ENCODE measurements around the gene DMAP1. TPM values are rescaled to one million over a fixed set of nuclear protein-coding genes. Genes with fewer than 3 reads are reported as not detected.

DMAP1 gene
- total RNA-seq, 1 experiment from 2014 or later, result 40.9 TPM

DNA sequence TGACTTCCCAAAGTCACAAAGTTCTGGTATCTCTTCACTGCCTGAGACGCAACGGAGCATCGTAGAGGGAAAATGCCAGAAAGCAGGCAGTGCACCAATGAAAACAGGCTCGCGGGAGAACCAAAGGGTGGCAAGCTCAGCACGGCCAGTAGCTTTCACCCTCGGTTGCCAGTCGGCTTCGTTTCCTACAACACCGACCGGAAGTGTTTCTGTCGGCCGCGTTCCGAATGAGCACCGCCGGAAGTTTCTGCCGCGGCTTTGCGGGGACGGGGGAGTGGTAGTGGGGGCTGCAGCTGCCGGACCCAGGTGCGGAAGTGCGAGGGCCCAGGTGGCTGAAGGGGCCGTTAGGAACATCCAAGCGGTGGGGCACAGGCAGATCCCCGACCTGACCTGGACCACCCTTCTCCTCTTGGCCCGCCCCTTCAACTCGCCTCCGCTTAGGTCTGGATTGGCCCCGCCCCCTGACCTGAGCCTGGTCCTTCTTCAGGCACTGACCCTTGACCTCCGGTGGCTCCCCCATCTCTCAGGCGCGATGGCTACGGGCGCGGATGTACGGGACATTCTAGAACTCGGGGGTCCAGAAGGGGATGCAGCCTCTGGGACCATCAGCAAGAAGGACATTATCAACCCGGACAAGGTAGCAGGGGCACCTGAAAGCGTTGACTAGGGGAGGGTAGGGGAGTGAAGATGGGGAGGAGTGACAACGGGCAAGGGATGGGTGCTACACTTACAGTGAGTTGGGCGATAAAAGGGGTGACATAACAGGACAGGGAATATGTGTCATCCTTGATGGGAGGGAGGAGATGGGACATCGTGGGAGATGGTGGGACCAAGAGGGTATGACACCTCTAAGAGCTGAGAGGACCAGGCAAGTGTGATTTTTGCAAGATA is at the start of gene DMAP1 (continued):
- TF ChIP-seq ZNF423 (CRISPR knock-in tag; IDR thresholded peaks at IDR 0.05), result no peak
- TF ChIP-seq NFYB (CRISPR knock-in tag; conservative IDR thresholded peaks at IDR 0.05; ENCODE audit: low read depth), result 0 out of 2 replicates have a peak, but pooled peaks have one; percentile 10
- no peak for TF ChIP-seq IRF2 (CRISPR knock-in tag; IDR thresholded peaks at IDR 0.05; ENCODE audit: borderline replicate concordance, low read depth)
- TF ChIP-seq NFE2L1 (CRISPR knock-in tag; IDR thresholded peaks at IDR 0.05), result no peak
- peak; percentile 97 for TF ChIP-seq GABPB1 (CRISPR knock-in tag; IDR thresholded peaks at IDR 0.05)
- 0 out of 2 replicates have a peak, but pooled peaks have one; percentile 61 for TF ChIP-seq ATF1 (CRISPR knock-in tag; IDR thresholded peaks at IDR 0.05)
- no peak for TF ChIP-seq NFATC4 (CRISPR knock-in tag; IDR thresholded peaks at IDR 0.05)
- no peak for TF ChIP-seq PREB (CRISPR knock-in tag; IDR thresholded peaks at IDR 0.05; ENCODE audit: borderline replicate concordance)

GRCh38 chr1:44168520-44169098 is 44.7 kb upstream of the DMAP1 start:
- H3K4me3 Mint-ChIP-seq, result no peak overlapping the region
- no peaks in the 10 kb centered on the region for H3K4me1 Mint-ChIP-seq
- ChIA-PET POLR2A (no interaction called here), CTCF (interaction anchor here (0.7 to 2.3 kb wide), 5 partner anchors 11 to 72 kb away, joined by 3 to 8 read pairs (median 4); no protein-coding TSS in a partner anchor)
- H3K36me3 Mint-ChIP-seq, result peaks cover 9% of the 10 kb centered on the region
- DNase-seq (ENCODE audit: low spot score), result no peak
- peaks cover 17% of the 10 kb centered on the region for H3K9me3 Mint-ChIP-seq
- peak; percentile 59 for ATAC-seq
- no peak overlapping the region for H3K27ac Mint-ChIP-seq
- peaks cover 11% of the 10 kb centered on the region for H3K27me3 Mint-ChIP-seq (ENCODE audit: low read depth)
- TF ChIP-seq, protein P1, sequence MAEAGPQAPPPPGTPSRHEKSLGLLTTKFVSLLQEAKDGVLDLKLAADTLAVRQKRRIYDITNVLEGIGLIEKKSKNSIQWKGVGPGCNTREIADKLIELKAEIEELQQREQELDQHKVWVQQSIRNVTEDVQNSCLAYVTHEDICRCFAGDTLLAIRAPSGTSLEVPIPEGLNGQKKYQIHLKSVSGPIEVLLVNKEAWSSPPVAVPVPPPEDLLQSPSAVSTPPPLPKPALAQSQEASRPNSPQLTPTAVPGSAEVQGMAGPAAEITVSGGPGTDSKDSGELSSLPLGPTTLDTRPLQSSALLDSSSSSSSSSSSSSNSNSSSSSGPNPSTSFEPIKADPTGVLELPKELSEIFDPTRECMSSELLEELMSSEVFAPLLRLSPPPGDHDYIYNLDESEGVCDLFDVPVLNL (CRISPR knock-in tag; IDR thresholded peaks at IDR 0.05; ENCODE audit: borderline replicate concordance, low read depth), result no peak
- TF ChIP-seq CTCF (IDR thresholded peaks at IDR 0.05) (no peak), ZNF138 (CRISPR knock-in tag; conservative IDR thresholded peaks at IDR 0.05) (no peak), IRF2 (CRISPR knock-in tag; IDR thresholded peaks at IDR 0.05; ENCODE audit: borderline replicate concordance, low read depth) (no peak)
- TF ChIP-seq, protein P2, sequence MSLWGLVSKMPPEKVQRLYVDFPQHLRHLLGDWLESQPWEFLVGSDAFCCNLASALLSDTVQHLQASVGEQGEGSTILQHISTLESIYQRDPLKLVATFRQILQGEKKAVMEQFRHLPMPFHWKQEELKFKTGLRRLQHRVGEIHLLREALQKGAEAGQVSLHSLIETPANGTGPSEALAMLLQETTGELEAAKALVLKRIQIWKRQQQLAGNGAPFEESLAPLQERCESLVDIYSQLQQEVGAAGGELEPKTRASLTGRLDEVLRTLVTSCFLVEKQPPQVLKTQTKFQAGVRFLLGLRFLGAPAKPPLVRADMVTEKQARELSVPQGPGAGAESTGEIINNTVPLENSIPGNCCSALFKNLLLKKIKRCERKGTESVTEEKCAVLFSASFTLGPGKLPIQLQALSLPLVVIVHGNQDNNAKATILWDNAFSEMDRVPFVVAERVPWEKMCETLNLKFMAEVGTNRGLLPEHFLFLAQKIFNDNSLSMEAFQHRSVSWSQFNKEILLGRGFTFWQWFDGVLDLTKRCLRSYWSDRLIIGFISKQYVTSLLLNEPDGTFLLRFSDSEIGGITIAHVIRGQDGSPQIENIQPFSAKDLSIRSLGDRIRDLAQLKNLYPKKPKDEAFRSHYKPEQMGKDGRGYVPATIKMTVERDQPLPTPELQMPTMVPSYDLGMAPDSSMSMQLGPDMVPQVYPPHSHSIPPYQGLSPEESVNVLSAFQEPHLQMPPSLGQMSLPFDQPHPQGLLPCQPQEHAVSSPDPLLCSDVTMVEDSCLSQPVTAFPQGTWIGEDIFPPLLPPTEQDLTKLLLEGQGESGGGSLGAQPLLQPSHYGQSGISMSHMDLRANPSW (CRISPR knock-in tag; conservative IDR thresholded peaks at IDR 0.05; ENCODE audit: low read depth), result no peak

DNA sequence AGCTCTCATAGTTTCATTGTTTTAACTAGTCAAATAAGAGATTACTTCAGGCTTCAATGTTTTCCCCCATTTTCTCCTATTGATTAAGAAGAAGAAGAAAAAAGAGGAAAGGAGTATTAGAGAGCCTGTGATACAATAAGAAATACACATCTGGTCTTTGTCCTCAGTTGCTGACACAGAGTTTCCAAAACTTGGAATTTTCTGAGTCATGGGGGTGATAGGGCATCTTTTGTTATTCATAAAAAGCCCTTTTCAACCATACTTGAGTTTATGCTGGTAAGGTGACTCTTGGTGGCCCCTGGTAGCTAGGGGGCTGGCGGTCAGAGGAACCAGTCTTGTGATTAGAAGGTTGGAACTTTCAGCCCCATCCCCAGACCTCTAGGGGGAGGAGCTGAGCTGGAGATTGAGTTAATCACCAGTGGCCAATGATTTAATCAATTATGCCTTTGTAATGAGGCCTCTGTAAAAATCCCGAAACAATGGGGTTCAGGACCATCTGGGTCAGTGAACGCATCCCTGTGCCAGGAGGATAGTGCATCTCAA is 42.9 kb upstream of the DMAP1 start:
- no peak overlapping the region for H3K27ac Mint-ChIP-seq
- peaks cover 23% of the 10 kb centered on the region for H3K36me3 Mint-ChIP-seq
- peak; percentile 52 for ATAC-seq
- POLR2A ChIA-PET, result interaction anchor here (0.6 kb wide), 1 partner anchor 289 kb away, joined by 8 read pairs; no protein-coding TSS in a partner anchor
- no peak for DNase-seq (ENCODE audit: low spot score)
- H3K27me3 Mint-ChIP-seq (ENCODE audit: low read depth), result peaks cover 15% of the 10 kb centered on the region
- H3K4me3 Mint-ChIP-seq, result no peak overlapping the region
- peaks cover 31% of the 10 kb centered on the region for H3K9me3 Mint-ChIP-seq
- H3K4me1 Mint-ChIP-seq, result no peaks in the 10 kb centered on the region
- CTCF ChIA-PET, result interaction anchor here (1.0 to 2.3 kb wide), 10 partner anchors 9 to 122 kb away, joined by 3 to 12 read pairs (median 4); partner anchors contain the start of gene DMAP1
- no peak for TF ChIP-seq NR1H2 (CRISPR knock-in tag; IDR thresholded peaks at IDR 0.05)
- TF ChIP-seq SMAD3 (CRISPR knock-in tag; IDR thresholded peaks at IDR 0.05; ENCODE audit: borderline replicate concordance), result no peak
- TF ChIP-seq, protein P3, sequence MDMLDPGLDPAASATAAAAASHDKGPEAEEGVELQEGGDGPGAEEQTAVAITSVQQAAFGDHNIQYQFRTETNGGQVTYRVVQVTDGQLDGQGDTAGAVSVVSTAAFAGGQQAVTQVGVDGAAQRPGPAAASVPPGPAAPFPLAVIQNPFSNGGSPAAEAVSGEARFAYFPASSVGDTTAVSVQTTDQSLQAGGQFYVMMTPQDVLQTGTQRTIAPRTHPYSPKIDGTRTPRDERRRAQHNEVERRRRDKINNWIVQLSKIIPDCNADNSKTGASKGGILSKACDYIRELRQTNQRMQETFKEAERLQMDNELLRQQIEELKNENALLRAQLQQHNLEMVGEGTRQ (CRISPR knock-in tag; IDR thresholded peaks at IDR 0.05), result no peak
- TF ChIP-seq ZNF423 (CRISPR knock-in tag; IDR thresholded peaks at IDR 0.05), result no peak
- no peak for TF ChIP-seq ZNF512 (CRISPR knock-in tag; IDR thresholded peaks at IDR 0.05; ENCODE audit: borderline replicate concordance)
- TF ChIP-seq ZNF219 (CRISPR knock-in tag; IDR thresholded peaks at IDR 0.05; ENCODE audit: borderline replicate concordance), result no peak
- TF ChIP-seq, protein P2 (CRISPR knock-in tag; conservative IDR thresholded peaks at IDR 0.05; ENCODE audit: low read depth), result no peak
